OCI-LY7 (cell line): ENCODE measurements around the gene PEAK3. TPM values are rescaled to one million over a fixed set of nuclear protein-coding genes. Genes with fewer than 3 reads are reported as not detected.

Experiments used
- BruUV-seq: library from RNA; stranded (reverse); fragments of 400-500 nt; replicated peaks from 2 replicates; lab custom pipeline; 2021; lab: Mats Ljungman, UMichigan
- CTCF ChIA-PET: fragments of 300-600 bp; sonication (Branson Sonifier 250); formaldehyde crosslinking; loops from one replicate; lab custom pipeline; 2022; ENCODE audit warnings: antibody characterized with exemption; ENCODE audit not compliant: unreplicated experiment; lab: Charles Lee
- POLR2A ChIA-PET: fragments of 300-600 bp; sonication (Branson Sonifier 250); formaldehyde crosslinking; loops from one replicate; lab custom pipeline; 2022; ENCODE audit warnings: antibody characterized with exemption; lab: Charles Lee
- DNase-seq: peaks from one replicate; pipeline ENCODE4 v3.0.0-alpha.2; 2015; ENCODE audit warnings: low spot score
- H2AFZ ChIP-seq: fragments of 200-600 bp; sonication (generic), shearing (Covaris generic); 2 replicates; pipeline ENCODE4 v1.6.1; 2014; ENCODE audit warnings: mild to moderate bottlenecking, antibody characterized with exemption, low read length, moderate library complexity
- H3K27ac ChIP-seq: fragments of 200-600 bp; sonication (generic); 2 replicates; pipeline ENCODE4 v1.5.1; 2014; ENCODE audit warnings: mixed run types, low read depth, mild to moderate bottlenecking, moderate library complexity, low read length, inconsistent platforms; ENCODE audit not compliant: poor library complexity, severe bottlenecking
- H3K36me3 ChIP-seq: fragments of 200-600 bp; sonication (generic); 2 replicates; pipeline ENCODE4 v1.6.1; 2014; ENCODE audit warnings: mild to moderate bottlenecking, antibody characterized with exemption, low read length, moderate library complexity, mixed read lengths; ENCODE audit not compliant: insufficient read depth
- H3K4me1 ChIP-seq: fragments of 200-600 bp; sonication (generic); 2 replicates; pipeline ENCODE4 v1.5.1; 2014; ENCODE audit warnings: mild to moderate bottlenecking, low read length; ENCODE audit not compliant: insufficient read depth, poor library complexity, severe bottlenecking
- H3K4me2 ChIP-seq: fragments of 200-600 bp; sonication (generic); 2 replicates; pipeline ENCODE4 v1.6.1; 2014; ENCODE audit warnings: mild to moderate bottlenecking, low read length
- H3K4me3 ChIP-seq: fragments of 200-600 bp; sonication (generic); 2 replicates; pipeline ENCODE4 v1.5.1; 2014; ENCODE audit warnings: mild to moderate bottlenecking, low read depth, low read length; ENCODE audit not compliant: poor library complexity, severe bottlenecking
- H3K79me2 ChIP-seq: fragments of 200-600 bp; sonication (generic); 2 replicates; pipeline ENCODE4 v1.6.1; 2016; ENCODE audit warnings: low read depth, mild to moderate bottlenecking, low read length, moderate library complexity, mixed read lengths; ENCODE audit not compliant: insufficient read depth
- H3K9me2 ChIP-seq: fragments of 200-600 bp; sonication (generic); 2 replicates; pipeline ENCODE4 v1.6.1; 2016; ENCODE audit warnings: mild to moderate bottlenecking, low read length, mixed read lengths; ENCODE audit not compliant: insufficient read depth
- H3K9me3 ChIP-seq: fragments of 200-600 bp; sonication (generic); 2 replicates; pipeline ENCODE4 v1.6.1; 2014; ENCODE audit warnings: mild to moderate bottlenecking, mixed run types, low read length, mixed read lengths
- H4K20me1 ChIP-seq: fragments of 200-600 bp; sonication (generic); 2 replicates; pipeline ENCODE4 v1.6.1; 2014; ENCODE audit warnings: mild to moderate bottlenecking, antibody characterized with exemption, low read length, moderate library complexity, mixed read lengths; ENCODE audit not compliant: insufficient read depth
- CTCF ChIP-seq: fragments of 200-600 bp; sonication (generic); conservative IDR thresholded peaks from 2 replicates; pipeline ENCODE4 v1.5.1; 2014; ENCODE audit warnings: mild to moderate bottlenecking, antibody characterized with exemption, low read length, moderate library complexity, mixed read lengths
- EZH2phosphoT487 ChIP-seq: fragments of 200-600 bp; sonication (generic); IDR thresholded peaks from 2 replicates; pipeline ENCODE4 v1.6.1; 2018; ENCODE audit warnings: low read depth, borderline replicate concordance, mild to moderate bottlenecking, mixed run types, antibody characterized with exemption, low read length, moderate library complexity, mixed read lengths
- intact Hi-C: fragments of 100-400 bp; cut with micrococcal nuclease; formaldehyde crosslinking; loops from one replicate; pipeline ENCODE4 v1.10.0; 2022; ENCODE audit not compliant: unreplicated experiment
- microRNA-seq: library from miRNA; unstranded; fragments of <30 nt; microRNA quantifications from one replicate; pipeline ENCODE4 v1.2.0, GENCODE V29; 2022; ENCODE audit warnings: borderline replicate concordance
- small RNA-seq: library from RNA; depleted of rRNA; stranded (forward); fragments of <200 nt; gene quantifications from one replicate; pipeline ENCODE3, GENCODE V24; 2014
- total RNA-seq, 2 experiments: library from RNA; depleted of rRNA in 1 of 2; stranded (reverse); fragments of >200 nt in 1 of 2; shearing (Covaris generic) in 1 of 2; gene quantifications; 2 replicates each; pipeline ENCODE4 v1.2.3, GENCODE V29; 2014 to 2022

PEAK3 gene
- total RNA-seq, 2 experiments from 2014 or later = not detected

GRCh38 chr19:2225415-2226050 lies 56.4 kb downstream of the PEAK3 start:
- no peaks in the 10 kb centered on the region for H3K9me3 ChIP-seq
- peaks cover 66% of the 10 kb centered on the region for H3K36me3 ChIP-seq
- TF ChIP-seq EZH2phosphoT487 = no peak
- TF ChIP-seq CTCF = no peak
- no peaks in the 10 kb centered on the region for H3K9me2 ChIP-seq
- no peaks in the 10 kb centered on the region for H4K20me1 ChIP-seq
- no peak for DNase-seq
- intact Hi-C loops = loop anchor here (2.0 kb wide), 1 partner anchor 69 kb away; no protein-coding TSS in a partner anchor
- H3K4me1 ChIP-seq = peaks cover 61% of the 10 kb centered on the region
- H3K4me3 ChIP-seq = no peak overlapping the region
- POLR2A ChIA-PET = no interaction called here
- H3K79me2 ChIP-seq = peaks cover 10% of the 10 kb centered on the region; the same call in 1 of the 2 replicates
- no TSS peak for BruUV-seq
- no peak overlapping the region for H3K27ac ChIP-seq
- CTCF ChIA-PET = no interaction called here
- no peak overlapping the region for H2AFZ ChIP-seq
- no peak overlapping the region for H3K4me2 ChIP-seq

- peaks cover 63% of the 10 kb centered on the region for H3K4me1 ChIP-seq
- no peak for DNase-seq
- TF ChIP-seq CTCF = no peak
- no peak for TF ChIP-seq EZH2phosphoT487
- H3K79me2 ChIP-seq = peaks cover 10% of the 10 kb centered on the region; the same call in 1 of the 2 replicates
- ChIA-PET POLR2A (no interaction called here), CTCF (no interaction called here)
- peak overlapping the region; percentile 62; the same call in 1 of the 2 replicates for H3K4me2 ChIP-seq
- no peak overlapping the region for H2AFZ ChIP-seq
- intact Hi-C loops = no loop called here
- peaks cover 66% of the 10 kb centered on the region for H3K36me3 ChIP-seq
- no TSS peak for BruUV-seq
- peak overlapping the region; percentile 78 for H3K27ac ChIP-seq
- no peaks in the 10 kb centered on the region for H4K20me1 ChIP-seq
- H3K9me2 ChIP-seq = no peaks in the 10 kb centered on the region
- no peaks in the 10 kb centered on the region for H3K9me3 ChIP-seq
- H3K4me3 ChIP-seq = no peak overlapping the region
Observed at GRCh38 chr19:2224754-2225349, 57.1 kb downstream of the PEAK3 start.

Small RNA genes within 50 kb of the gene (microRNA-seq; reads per million reads assigned to microRNA genes)
- not detected for gene MIR1227
- gene MIR4321 = not detected

Small RNA genes within 50 kb of the gene (small RNA-seq; reads per million reads assigned to genes)
- gene MIR1227 = not detected

Other genes with a start within 250 kb of the PEAK3 start
- 97.0 and 115 TPM in 2 replicates for gene MKNK2, start 230.9 kb downstream of the PEAK3 start, total RNA-seq (2014; rRNA removed; shearing (Covaris generic))
- 200 and 225 TPM in 2 replicates for gene MKNK2, start 230.9 kb downstream of the PEAK3 start, total RNA-seq (2022)
- 41.7 and 54.6 TPM in 2 replicates for gene MOB3A, start 185.8 kb downstream of the PEAK3 start, total RNA-seq (2014; rRNA removed; shearing (Covaris generic))
- 87.5 and 111 TPM in 2 replicates for gene MOB3A, start 185.8 kb downstream of the PEAK3 start, total RNA-seq (2022)
- gene IZUMO4, start 185.3 kb downstream of the PEAK3 start, total RNA-seq (2014; rRNA removed; shearing (Covaris generic)) = 11.2 and 12.9 TPM in 2 replicates
- gene IZUMO4, start 185.3 kb downstream of the PEAK3 start, total RNA-seq (2022) = 6.1 and 7.3 TPM in 2 replicates
- 56.6 and 80.0 TPM in 2 replicates for gene AP3D1, start 130.6 kb downstream of the PEAK3 start, total RNA-seq (2014; rRNA removed; shearing (Covaris generic))
- 95.0 and 99.8 TPM in 2 replicates for gene AP3D1, start 130.6 kb downstream of the PEAK3 start, total RNA-seq (2022)
- 19.5 and 27.7 TPM in 2 replicates for gene DOT1L, start 118.2 kb downstream of the PEAK3 start, total RNA-seq (2014; rRNA removed; shearing (Covaris generic))
- gene DOT1L, start 118.2 kb downstream of the PEAK3 start, total RNA-seq (2022) = 86.0 and 88.3 TPM in 2 replicates
- 205 and 221 TPM in 2 replicates for gene PLEKHJ1, start 45.8 kb downstream of the PEAK3 start, total RNA-seq (2014; rRNA removed; shearing (Covaris generic))
- 122 and 129 TPM in 2 replicates for gene PLEKHJ1, start 45.8 kb downstream of the PEAK3 start, total RNA-seq (2022)
- gene SF3A2, start 45.4 kb downstream of the PEAK3 start, total RNA-seq (2014; rRNA removed; shearing (Covaris generic)) = 104 and 124 TPM in 2 replicates
- gene SF3A2, start 45.4 kb downstream of the PEAK3 start, total RNA-seq (2022) = 206 and 207 TPM in 2 replicates
- gene AMH, start 32.9 kb downstream of the PEAK3 start, total RNA-seq (2014; rRNA removed; shearing (Covaris generic)) = 10.7 and 14.8 TPM in 2 replicates
- 45.7 and 49.7 TPM in 2 replicates for gene AMH, start 32.9 kb downstream of the PEAK3 start, total RNA-seq (2022)
- gene JSRP1, start 25.8 kb downstream of the PEAK3 start, total RNA-seq (2014; rRNA removed; shearing (Covaris generic)) = 0.44 and 1.5 TPM in 2 replicates
- 13.8 and 15.9 TPM in 2 replicates for gene JSRP1, start 25.8 kb downstream of the PEAK3 start, total RNA-seq (2022)
- gene LINGO3, start 26.0 kb upstream of the PEAK3 start, total RNA-seq (2014; rRNA removed; shearing (Covaris generic)) = 0.33 and 0.38 TPM in 2 replicates
- 0.13 and 0.17 TPM in 2 replicates for gene LINGO3, start 26.0 kb upstream of the PEAK3 start, total RNA-seq (2022)
- 288 and 321 TPM in 2 replicates for gene LSM7, start 46.4 kb upstream of the PEAK3 start, total RNA-seq (2014; rRNA removed; shearing (Covaris generic))
- gene LSM7, start 46.4 kb upstream of the PEAK3 start, total RNA-seq (2022) = 164 and 170 TPM in 2 replicates
- 96.9 and 106 TPM in 2 replicates for gene SPPL2B, start 46.5 kb upstream of the PEAK3 start, total RNA-seq (2014; rRNA removed; shearing (Covaris generic))
- 185 and 191 TPM in 2 replicates for gene SPPL2B, start 46.5 kb upstream of the PEAK3 start, total RNA-seq (2022)
- 0.44 TPM in 1 of 2 replicates, not detected in the other for gene TMPRSS9, start 78.1 kb upstream of the PEAK3 start, total RNA-seq (2014; rRNA removed; shearing (Covaris generic))
- gene TMPRSS9, start 78.1 kb upstream of the PEAK3 start, total RNA-seq (2022) = 0.28 TPM in 1 of 2 replicates, not detected in the other
- gene TIMM13, start 145.4 kb upstream of the PEAK3 start, total RNA-seq (2014; rRNA removed; shearing (Covaris generic)) = 55.4 and 60.0 TPM in 2 replicates
- 95.3 and 120 TPM in 2 replicates for gene TIMM13, start 145.4 kb upstream of the PEAK3 start, total RNA-seq (2022)
- 141 and 150 TPM in 2 replicates for gene LMNB2, start 174.8 kb upstream of the PEAK3 start, total RNA-seq (2014; rRNA removed; shearing (Covaris generic))
- 113 and 117 TPM in 2 replicates for gene LMNB2, start 174.8 kb upstream of the PEAK3 start, total RNA-seq (2022)
- 98.4 and 102 TPM in 2 replicates for gene GADD45B, start 194.0 kb upstream of the PEAK3 start, total RNA-seq (2014; rRNA removed; shearing (Covaris generic))
- 36.5 and 40.5 TPM in 2 replicates for gene GADD45B, start 194.0 kb upstream of the PEAK3 start, total RNA-seq (2022)